NT2/D1 (cell line): Measurements from ENCODE around the gene CCDC159.
A peak's percentile ranks its signal among the peaks of the same experiment; 100 is the strongest.

Source experiments
- DNase-seq: peaks from one replicate; pipeline ENCODE4 v3.0.0-alpha.2; 2011; ENCODE audit warnings: low read depth, low spot score
- H3K27me3 ChIP-seq: 2 replicates; pipeline ENCODE4 v1.6.0; 2011; ENCODE audit warnings: mild to moderate bottlenecking; ENCODE audit not compliant: insufficient read length, insufficient read depth
- H3K36me3 ChIP-seq: 2 replicates; pipeline ENCODE4 v1.6.1; 2011; ENCODE audit warnings: mild to moderate bottlenecking, low read length, mixed read lengths; ENCODE audit not compliant: insufficient read depth, insufficient read length
- H3K4me1 ChIP-seq: 2 replicates; pipeline ENCODE4 v1.5.1; 2011; ENCODE audit not compliant: insufficient read depth, insufficient read length
- H3K4me3 ChIP-seq: 2 replicates; pipeline ENCODE4 v1.5.1; 2011; ENCODE audit warnings: low read depth; ENCODE audit not compliant: insufficient read length
- H3K9ac ChIP-seq: 2 replicates; pipeline ENCODE4 v1.6.0; 2011; ENCODE audit warnings: low read depth; ENCODE audit not compliant: insufficient read length
- H3K9me3 ChIP-seq: 2 replicates; pipeline ENCODE4 v1.5.1; 2011; ENCODE audit warnings: mild to moderate bottlenecking, low read length; ENCODE audit not compliant: insufficient read depth
- SUZ12 ChIP-seq: IDR thresholded peaks from 2 replicates; pipeline ENCODE4 v1.6.1; 2011; ENCODE audit not compliant: insufficient read length, insufficient read depth; ENCODE audit errors: extremely low read depth
- YY1 ChIP-seq: IDR thresholded peaks from 2 replicates; pipeline ENCODE4 v1.6.1; 2011; ENCODE audit not compliant: insufficient read length, insufficient read depth
- ZNF274 ChIP-seq: IDR thresholded peaks from 2 replicates; pipeline ENCODE4 v1.6.1; 2011; ENCODE audit warnings: mild to moderate bottlenecking, low read depth, low read length

Gene CCDC159

GRCh38 chr19:11379857-11380350, 33.6 kb downstream of the CCDC159 start:
- Histone ChIP-seq H3K9ac (no peak overlapping the region), H3K4me3 (peak overlapping the region; percentile 61), H3K9me3 (no peaks in the 10 kb centered on the region), H3K4me1 (peaks cover 10% of the 10 kb centered on the region), H3K27me3 (no peaks in the 10 kb centered on the region), H3K36me3 (peaks cover 19% of the 10 kb centered on the region)
- DNase-seq, result no peak
- TF ChIP-seq ZNF274 (no peak), YY1 (no peak), SUZ12 (no peak)

- peak; percentile 98 for DNase-seq
Observed at GRCh38 chr19:11380653-11381537, 34.6 kb downstream of the CCDC159 start.

GRCh38 chr19:11382898-11383705, 36.8 kb downstream of the CCDC159 start:
- Histone ChIP-seq H3K4me1 (peaks cover 7% of the 10 kb centered on the region), H3K36me3 (peaks cover 4% of the 10 kb centered on the region), H3K9ac (peak overlapping the region; percentile 76), H3K4me3 (peak overlapping the region; percentile 67), H3K27me3 (no peaks in the 10 kb centered on the region), H3K9me3 (no peaks in the 10 kb centered on the region)
- no peak for TF ChIP-seq SUZ12
- TF ChIP-seq ZNF274, result no peak
- no peak for TF ChIP-seq YY1
- DNase-seq, result no peak

More at GRCh38 chr19:11380653-11381537, 34.6 kb downstream of the CCDC159 start:
- H3K27me3 ChIP-seq, result no peaks in the 10 kb centered on the region
- H3K4me3 ChIP-seq, result peak overlapping the region; percentile 61
- H3K9ac ChIP-seq, result peak overlapping the region; percentile 84
- TF ChIP-seq ZNF274 (no peak), YY1 (no peak), SUZ12 (no peak)
- H3K36me3 ChIP-seq, result peaks cover 15% of the 10 kb centered on the region
- peaks cover 7% of the 10 kb centered on the region for H3K4me1 ChIP-seq
- no peaks in the 10 kb centered on the region for H3K9me3 ChIP-seq

- Histone ChIP-seq H3K9me3 (no peaks in the 10 kb centered on the region), H3K4me3 (peak overlapping the region; percentile 67), H3K36me3 (no peaks in the 10 kb centered on the region), H3K9ac (peak overlapping the region; percentile 76), H3K4me1 (peaks cover 4% of the 10 kb centered on the region), H3K27me3 (no peaks in the 10 kb centered on the region)
- TF ChIP-seq SUZ12, result no peak
- TF ChIP-seq ZNF274, result no peak
- no peak for TF ChIP-seq YY1
- no peak for DNase-seq
Observed at GRCh38 chr19:11383706-11384048, 37.4 kb downstream of the CCDC159 start.

- Histone ChIP-seq H3K9ac (no peak overlapping the region), H3K4me3 (no peak overlapping the region), H3K36me3 (no peaks in the 10 kb centered on the region), H3K9me3 (no peaks in the 10 kb centered on the region), H3K27me3 (no peaks in the 10 kb centered on the region), H3K4me1 (peaks cover 4% of the 10 kb centered on the region)
- TF ChIP-seq YY1, result no peak
- TF ChIP-seq SUZ12, result no peak
- TF ChIP-seq ZNF274, result no peak
- DNase-seq, result no peak
Observed at GRCh38 chr19:11384778-11385129, 38.4 kb downstream of the CCDC159 start.

GRCh38 chr19:11387162-11388034, 41.1 kb downstream of the CCDC159 start:
- no peaks in the 10 kb centered on the region for H3K4me1 ChIP-seq
- H3K9ac ChIP-seq, result no peak overlapping the region
- peaks cover 4% of the 10 kb centered on the region; the same call in 1 of the 2 replicates for H3K9me3 ChIP-seq
- H3K4me3 ChIP-seq, result no peak overlapping the region
- TF ChIP-seq ZNF274 (no peak), SUZ12 (no peak), YY1 (no peak)
- DNase-seq, result no peak
- H3K27me3 ChIP-seq, result no peaks in the 10 kb centered on the region
- H3K36me3 ChIP-seq, result no peaks in the 10 kb centered on the region

- H3K4me1 ChIP-seq, result no peaks in the 10 kb centered on the region
- no peak overlapping the region for H3K9ac ChIP-seq
- no peak overlapping the region for H3K4me3 ChIP-seq
- DNase-seq, result no peak
- no peak for TF ChIP-seq SUZ12
- TF ChIP-seq ZNF274, result no peak
- TF ChIP-seq YY1, result no peak
- H3K27me3 ChIP-seq, result no peaks in the 10 kb centered on the region
- H3K9me3 ChIP-seq, result peaks cover 4% of the 10 kb centered on the region; the same call in 1 of the 2 replicates
- H3K36me3 ChIP-seq, result no peaks in the 10 kb centered on the region
Observed at GRCh38 chr19:11390359-11390758, 44.0 kb downstream of the CCDC159 start.
